CD4-positive, alpha-beta memory T cell (primary cell): ENCODE measurements around the gene C20orf96. TPM values are rescaled to one million over a fixed set of nuclear protein-coding genes. Genes with fewer than 3 reads are reported as not detected.

Source experiments
- polyA plus RNA-seq, 2 donors: library from polyadenylated mRNA; unstranded; fragments of 300-500 nt; fragmentation: Illumina TruSeq; gene quantifications; one replicate each; pipeline ENCODE4 v1.2.3, GENCODE V29; 2021
- total RNA-seq, 2 experiments: library from RNA; stranded (reverse); gene quantifications; one replicate each; pipeline ENCODE4 v1.2.3, GENCODE V29; 2021

C20orf96 gene
- total and polyA plus RNA-seq, 4 experiments from 2014 or later = 0.25 to 2.5 (median 1.1) TPM

Other genes starting within 250 kb of the C20orf96 start
- not detected for gene DEFB125, start 203.1 kb downstream of the C20orf96 start, total RNA-seq
- gene DEFB125, start 203.1 kb downstream of the C20orf96 start, polyA plus RNA-seq = not detected
- gene DEFB126, start 148.2 kb downstream of the C20orf96 start, total RNA-seq = not detected
- not detected for gene DEFB126, start 148.2 kb downstream of the C20orf96 start, polyA plus RNA-seq
- not detected for gene DEFB127, start 133.3 kb downstream of the C20orf96 start, total RNA-seq
- not detected for gene DEFB127, start 133.3 kb downstream of the C20orf96 start, polyA plus RNA-seq
- not detected for gene DEFB128, start 101.0 kb downstream of the C20orf96 start, total RNA-seq
- gene DEFB128, start 101.0 kb downstream of the C20orf96 start, polyA plus RNA-seq = not detected
- gene DEFB129, start 63.5 kb downstream of the C20orf96 start, total RNA-seq = not detected
- gene DEFB129, start 63.5 kb downstream of the C20orf96 start, polyA plus RNA-seq = not detected
- gene DEFB132, start 33.0 kb downstream of the C20orf96 start, total RNA-seq = not detected
- gene DEFB132, start 33.0 kb downstream of the C20orf96 start, polyA plus RNA-seq = not detected
- 10 to 100 TPM; 27.9 to 29.8 TPM for gene ZCCHC3, start 6.8 kb upstream of the C20orf96 start, total RNA-seq
- 10 to 100 TPM in 1 of 2 donors, 1 to 10 TPM in 1; 5.8 to 12.2 TPM for gene ZCCHC3, start 6.8 kb upstream of the C20orf96 start, polyA plus RNA-seq
- 1 to 10 TPM; 4.7 to 5.0 TPM for gene SOX12, start 34.8 kb upstream of the C20orf96 start, total RNA-seq
- gene SOX12, start 34.8 kb upstream of the C20orf96 start, polyA plus RNA-seq = under 1 TPM; 0.08 to 0.69 TPM
- gene NRSN2, start 56.4 kb upstream of the C20orf96 start, total RNA-seq = 1 to 10 TPM in 1 of 2 experiments, under 1 TPM in 1; 0.52 to 1.1 TPM
- 1 to 10 TPM in 1 of 2 donors, not detected in 1; 1.3 TPM for gene NRSN2, start 56.4 kb upstream of the C20orf96 start, polyA plus RNA-seq
- 1 to 10 TPM; 7.2 to 8.1 TPM for gene TRIB3, start 90.0 kb upstream of the C20orf96 start, total RNA-seq
- gene TRIB3, start 90.0 kb upstream of the C20orf96 start, polyA plus RNA-seq = 10 to 100 TPM in 1 of 2 donors, 1 to 10 TPM in 1; 8.7 to 12.4 TPM
- gene RBCK1, start 117.5 kb upstream of the C20orf96 start, total RNA-seq = 100 to 1,000 TPM; 109 to 118 TPM
- 10 to 100 TPM; 75.2 to 84.4 TPM for gene RBCK1, start 117.5 kb upstream of the C20orf96 start, polyA plus RNA-seq
- 10 to 100 TPM; 42.1 to 42.9 TPM for gene TBC1D20, start 171.8 kb upstream of the C20orf96 start, total RNA-seq
- 10 to 100 TPM; 19.3 to 22.8 TPM for gene TBC1D20, start 171.8 kb upstream of the C20orf96 start, polyA plus RNA-seq